Activated CD8-positive, alpha-beta T cell treated with anti-CD3 and anti-CD28 coated beads for 36 hours (primary cell): ENCODE results near the gene CENPP. TPM values are rescaled to one million over a fixed set of nuclear protein-coding genes. Genes with fewer than 3 reads are reported as not detected.
"Not testable (repeated sequence)": the region's sequence is repeated elsewhere in the genome, so short reads cannot be mapped to it uniquely, and the experiment has no call there.

Experiments
- ATAC-seq: fragments of 200-7000 bp; cut with Tn5 transposase; one replicate; pipeline ENCODE4 v1.10.0; 2021; ENCODE audit warnings: mild to moderate bottlenecking, moderate library complexity
- CTCF ChIA-PET: fragments of 350-600 bp; sonication (Branson Sonifier 250); formaldehyde crosslinking; loops from one replicate; lab custom pipeline; 2021; ENCODE audit warnings: antibody characterized with exemption; lab: Charles Lee
- POLR2A ChIA-PET: fragments of 350-600 bp; sonication (Branson Sonifier 250); formaldehyde crosslinking; loops from one replicate; lab custom pipeline; 2021; ENCODE audit warnings: antibody characterized with exemption; lab: Charles Lee
- DNase-seq: peaks from one replicate; pipeline ENCODE4 v3.0.0-alpha.2; 2020
- H3K27ac Mint-ChIP-seq: one replicate; pipeline ENCODE4 v1.8.0; 2021; ENCODE audit warnings: mild to moderate bottlenecking, mixed read lengths
- H3K27me3 Mint-ChIP-seq: one replicate; pipeline ENCODE4 v1.8.0; 2021; ENCODE audit warnings: mixed read lengths
- H3K36me3 Mint-ChIP-seq: one replicate; pipeline ENCODE4 v1.8.0; 2021; ENCODE audit warnings: low read depth, mixed read lengths
- H3K4me1 Mint-ChIP-seq: one replicate; pipeline ENCODE4 v1.8.0; 2021; ENCODE audit warnings: low read depth, mixed read lengths
- H3K4me3 Mint-ChIP-seq: one replicate; pipeline ENCODE4 v1.8.0; 2021; ENCODE audit warnings: mild to moderate bottlenecking, moderate library complexity, mixed read lengths
- H3K9me3 Mint-ChIP-seq: one replicate; pipeline ENCODE4 v1.8.0; 2021; ENCODE audit warnings: mixed read lengths
- intact Hi-C: fragments of 100-400 bp; cut with micrococcal nuclease; formaldehyde crosslinking; loops from one replicate; pipeline ENCODE4 v1.10.0; 2022
- total RNA-seq, 2 experiments: library from RNA; stranded (reverse); gene quantifications; one replicate each; pipeline ENCODE4 v1.2.3, GENCODE V29; 2021
- TF ChIP-seq, protein P1 (sequence below): fragments of 200-600 bp; IDR thresholded peaks from one replicate; pipeline ENCODE4 v1.8.0; 2022; ENCODE audit warnings: antibody characterized with exemption, mild to moderate bottlenecking

Gene CENPP
- total RNA-seq, 2 experiments from 2014 or later: 22.5 to 28.7 TPM

DNA sequence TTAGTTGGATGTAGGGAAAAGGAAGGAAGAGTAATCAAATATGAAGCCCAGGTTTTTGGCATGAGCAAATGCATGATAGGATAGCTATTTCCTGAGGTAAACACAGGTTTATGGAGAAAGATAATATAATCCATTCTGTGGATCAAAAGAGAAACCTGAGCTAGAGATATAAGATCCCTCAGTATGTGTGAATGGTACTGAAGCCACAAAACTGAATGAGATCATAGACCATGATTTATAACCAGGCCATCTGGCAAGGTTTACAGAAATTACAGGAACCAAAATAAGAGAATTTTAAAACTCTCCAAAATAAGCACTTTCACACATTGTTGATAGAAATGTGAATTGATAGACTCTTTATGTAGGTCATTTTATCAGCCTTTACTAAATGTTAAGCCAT, 238.8 kb downstream of the CENPP start:
- peaks cover 11% of the 10 kb centered on the region for H3K9me3 Mint-ChIP-seq
- POLR2A ChIA-PET: no interaction called here

DNA sequence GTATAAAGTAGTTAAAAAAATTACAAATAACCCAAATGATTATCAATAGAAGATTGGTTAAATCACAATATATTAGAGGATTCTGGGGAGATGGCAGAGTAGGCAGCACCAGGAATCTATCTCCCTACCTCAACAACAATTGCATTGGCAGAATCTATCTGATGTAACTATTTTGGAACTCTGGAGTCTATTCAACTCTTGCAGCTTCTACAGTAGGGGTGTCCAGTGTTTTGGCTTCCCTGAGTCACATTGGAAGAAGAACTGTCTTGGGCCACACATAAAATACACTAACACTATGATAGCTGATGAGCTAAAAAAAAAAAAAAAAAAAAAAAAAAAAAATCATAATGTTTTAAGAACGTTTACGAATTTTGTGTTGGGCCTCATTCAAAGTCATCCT, 239.2 kb downstream of the CENPP start:
- CTCF ChIA-PET: no interaction called here
- Mint-ChIP-seq H3K9me3 (peaks cover 11% of the 10 kb centered on the region), H3K4me1 (peaks cover 4% of the 10 kb centered on the region), H3K27ac (no peak overlapping the region), H3K27me3 (no peaks in the 10 kb centered on the region), H3K4me3 (no peak overlapping the region), H3K36me3 (peaks cover 4% of the 10 kb centered on the region)
- intact Hi-C loops: no loop called here
- TF ChIP-seq, protein P1, sequence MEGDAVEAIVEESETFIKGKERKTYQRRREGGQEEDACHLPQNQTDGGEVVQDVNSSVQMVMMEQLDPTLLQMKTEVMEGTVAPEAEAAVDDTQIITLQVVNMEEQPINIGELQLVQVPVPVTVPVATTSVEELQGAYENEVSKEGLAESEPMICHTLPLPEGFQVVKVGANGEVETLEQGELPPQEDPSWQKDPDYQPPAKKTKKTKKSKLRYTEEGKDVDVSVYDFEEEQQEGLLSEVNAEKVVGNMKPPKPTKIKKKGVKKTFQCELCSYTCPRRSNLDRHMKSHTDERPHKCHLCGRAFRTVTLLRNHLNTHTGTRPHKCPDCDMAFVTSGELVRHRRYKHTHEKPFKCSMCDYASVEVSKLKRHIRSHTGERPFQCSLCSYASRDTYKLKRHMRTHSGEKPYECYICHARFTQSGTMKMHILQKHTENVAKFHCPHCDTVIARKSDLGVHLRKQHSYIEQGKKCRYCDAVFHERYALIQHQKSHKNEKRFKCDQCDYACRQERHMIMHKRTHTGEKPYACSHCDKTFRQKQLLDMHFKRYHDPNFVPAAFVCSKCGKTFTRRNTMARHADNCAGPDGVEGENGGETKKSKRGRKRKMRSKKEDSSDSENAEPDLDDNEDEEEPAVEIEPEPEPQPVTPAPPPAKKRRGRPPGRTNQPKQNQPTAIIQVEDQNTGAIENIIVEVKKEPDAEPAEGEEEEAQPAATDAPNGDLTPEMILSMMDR: no peak
- ATAC-seq (no peak), DNase-seq (no peak)
- POLR2A ChIA-PET: no interaction called here

More for the DNA sequence above, 238.8 kb downstream of the CENPP start:
- intact Hi-C loops: no loop called here
- H3K27me3 Mint-ChIP-seq: no peaks in the 10 kb centered on the region
- DNase-seq (no peak), ATAC-seq (no peak)
- peaks cover 4% of the 10 kb centered on the region for H3K4me1 Mint-ChIP-seq
- no peak overlapping the region for H3K27ac Mint-ChIP-seq
- TF ChIP-seq, protein P1: no peak
- H3K36me3 Mint-ChIP-seq: peaks cover 2% of the 10 kb centered on the region
- CTCF ChIA-PET: no interaction called here
- no peak overlapping the region for H3K4me3 Mint-ChIP-seq

DNA sequence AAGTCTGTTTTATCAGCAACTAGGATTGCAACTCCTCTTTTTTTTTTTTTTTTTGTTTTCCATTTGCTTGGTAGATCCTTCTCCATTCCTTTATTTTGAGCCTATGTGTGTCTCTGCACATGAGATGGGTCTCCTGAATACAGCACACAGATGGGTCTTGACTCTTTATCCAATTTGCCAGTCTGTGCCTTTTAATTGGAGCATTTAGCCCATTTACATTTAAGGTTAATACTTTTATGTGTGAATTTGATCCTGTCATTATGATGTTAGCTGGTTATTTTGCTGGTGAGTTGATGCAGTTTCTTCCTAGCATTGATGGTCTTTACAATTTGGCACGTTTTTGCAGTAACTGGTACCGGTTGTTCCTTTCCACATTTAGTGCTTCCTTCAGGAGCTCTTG, 246.1 kb downstream of the CENPP start:
- CTCF ChIA-PET, DNase-seq, POLR2A ChIA-PET, H3K36me3 Mint-ChIP-seq, H3K9me3 Mint-ChIP-seq, H3K27me3 Mint-ChIP-seq, H3K27ac Mint-ChIP-seq, H3K4me1 Mint-ChIP-seq, ATAC-seq, H3K4me3 Mint-ChIP-seq, intact Hi-C loops: not testable (repeated sequence)

DNA sequence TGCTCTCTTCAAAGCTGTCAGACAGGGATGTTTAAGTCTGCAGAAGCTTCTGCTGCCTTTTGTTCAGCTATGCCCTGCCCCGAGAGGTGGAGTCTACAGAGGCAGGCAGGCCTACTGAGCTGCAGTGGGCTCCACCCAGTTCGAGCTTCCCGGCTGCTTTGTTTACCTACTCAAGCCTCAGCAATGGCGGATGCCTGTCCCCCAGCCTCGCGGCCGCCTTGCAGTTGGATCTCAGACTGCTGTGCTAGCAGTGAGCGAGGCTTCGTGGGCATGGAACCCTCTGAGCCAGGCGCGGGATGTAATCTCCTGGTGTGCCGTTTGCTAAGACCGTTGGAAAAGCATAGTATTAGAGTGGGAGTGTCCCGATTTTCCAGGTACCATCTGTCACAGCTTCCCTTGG, 247.9 kb downstream of the CENPP start:
- intact Hi-C loops, H3K36me3 Mint-ChIP-seq, POLR2A ChIA-PET, H3K27ac Mint-ChIP-seq, H3K4me3 Mint-ChIP-seq, DNase-seq, ATAC-seq, CTCF ChIA-PET, H3K27me3 Mint-ChIP-seq, H3K4me1 Mint-ChIP-seq, H3K9me3 Mint-ChIP-seq: not testable (repeated sequence)

DNA sequence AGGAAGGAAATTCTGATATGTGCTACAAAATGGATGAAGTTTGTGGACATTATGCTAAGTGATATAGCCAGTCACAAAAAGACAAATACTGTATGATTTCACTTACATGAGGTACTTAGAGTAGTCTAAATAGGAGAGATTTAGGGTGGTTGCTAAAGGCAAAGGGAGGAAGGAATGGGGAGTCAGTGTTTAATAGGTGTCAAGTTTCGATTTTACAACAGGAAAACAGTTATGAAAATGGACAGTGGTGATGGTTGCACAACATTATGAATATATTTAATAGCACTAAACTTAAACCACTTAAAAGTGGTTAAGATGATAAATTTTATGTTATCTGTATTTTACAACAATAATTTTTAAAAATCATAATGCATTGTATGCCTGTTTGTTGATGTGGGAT, 250.4 kb downstream of the CENPP start:
- no peaks in the 10 kb centered on the region for H3K36me3 Mint-ChIP-seq
- CTCF ChIA-PET: no interaction called here
- intact Hi-C loops: no loop called here
- H3K27me3 Mint-ChIP-seq: no peaks in the 10 kb centered on the region
- POLR2A ChIA-PET: no interaction called here
- no peak overlapping the region for H3K27ac Mint-ChIP-seq
- H3K4me3 Mint-ChIP-seq: no peak overlapping the region
- ATAC-seq: no peak
- peaks cover 6% of the 10 kb centered on the region for H3K9me3 Mint-ChIP-seq
- TF ChIP-seq, protein P1: no peak
- DNase-seq: no peak
- H3K4me1 Mint-ChIP-seq: no peaks in the 10 kb centered on the region

DNA sequence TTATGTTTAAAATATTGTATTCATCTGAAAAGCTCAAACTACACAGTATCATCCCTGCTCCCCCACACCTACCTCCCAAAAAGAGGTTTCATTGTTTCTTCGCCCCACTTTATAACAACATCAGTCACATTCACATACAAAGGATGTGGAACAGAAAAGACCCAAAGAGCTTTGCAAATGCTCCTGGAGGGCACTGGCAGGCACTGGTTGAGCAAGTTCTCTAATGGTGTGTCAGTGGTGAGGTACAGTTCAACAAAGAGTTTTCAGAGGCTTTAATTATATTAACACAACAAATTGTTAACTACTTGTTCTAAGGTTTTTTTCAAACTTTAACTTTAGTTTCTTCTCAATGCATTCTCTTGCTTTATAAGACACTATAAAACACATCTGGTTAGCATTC, 264.2 kb downstream of the CENPP start:
- Mint-ChIP-seq H3K27ac (no peak overlapping the region), H3K4me1 (no peaks in the 10 kb centered on the region), H3K9me3 (peaks cover 6% of the 10 kb centered on the region), H3K27me3 (no peaks in the 10 kb centered on the region), H3K4me3 (no peak overlapping the region), H3K36me3 (no peaks in the 10 kb centered on the region)
- intact Hi-C loops: no loop called here
- TF ChIP-seq, protein P1: no peak
- ATAC-seq: no peak
- ChIA-PET CTCF (interaction anchor here (0.8 kb wide), 1 partner anchor 102 kb away, joined by 3 read pairs; no protein-coding TSS in a partner anchor), POLR2A (no interaction called here)
- no peak for DNase-seq
